Esophagus muscularis mucosa (tissue), 4 donors: ENCODE data around the gene MICU1. TPM values are rescaled to one million over a fixed set of nuclear protein-coding genes. Genes with fewer than 3 reads are reported as not detected.

Source experiments
- DNase-seq: peaks from one replicate; pipeline ENCODE4 v3.0.0-alpha.2; 2017; ENCODE audit errors: extremely low spot score
- H3K27ac ChIP-seq, 4 donors: fragments of 200-600 bp; sonication (generic); replicated peaks in 1 of 4; 1 replicate in 3 of 4; 2 replicates in 1 of 4; pipeline ENCODE4 v1.5.1; 2016 to 2019; ENCODE audit warnings: mild to moderate bottlenecking in 1 of 4
- H3K27me3 ChIP-seq, 4 donors: fragments of 200-600 bp; sonication (generic); one replicate each; pipeline versions ENCODE4 v1.5.1 to v1.6.0; 2016 to 2019
- H3K36me3 ChIP-seq, 4 donors: fragments of 200-600 bp; sonication (generic); one replicate each; pipeline ENCODE4 v1.5.1; 2016 to 2019
- H3K4me1 ChIP-seq, 4 donors: fragments of 200-600 bp; sonication (generic); one replicate each; pipeline ENCODE4 v1.5.1; 2016 to 2019
- H3K4me3 ChIP-seq, 4 donors: fragments of 200-600 bp; sonication (generic); 1 replicate in 2 of 4; 2 replicates in 2 of 4; pipeline ENCODE4 v1.5.1; 2016 to 2019; ENCODE audit warnings: mild to moderate bottlenecking in 4 of 4, moderate library complexity in 1 of 4
- H3K9me3 ChIP-seq, 4 donors: fragments of 200-600 bp; sonication (generic); 1 replicate in 3 of 4; 2 replicates in 1 of 4; pipeline ENCODE4 v1.5.1; 2016 to 2019
- EP300 ChIP-seq: sonication (generic); formaldehyde crosslinking; IDR thresholded peaks from one replicate; pipeline ENCODE4 v1.6.1; 2017; ENCODE audit warnings: antibody characterized with exemption
- POLR2A ChIP-seq: fragments of 450-650 bp; IDR thresholded peaks from one replicate; pipeline ENCODE4 v1.6.1; 2017; ENCODE audit warnings: antibody characterized with exemption, moderate library complexity, mild to moderate bottlenecking, low read depth
- POLR2AphosphoS5 ChIP-seq, 2 donors: sonication (generic); formaldehyde crosslinking; IDR thresholded peaks; one replicate each; pipeline ENCODE4 v1.6.1; 2017; ENCODE audit warnings: antibody characterized with exemption in 2 of 2
- WGBS: methylation state at CpG from one replicate; pipeline ENCODE4 v1.1.5; 2018; 5-methylcytosine and 5-hydroxymethylcytosine counted together
- intact Hi-C: fragments of 100-400 bp; cut with DNase I; formaldehyde crosslinking; loops from one replicate; pipeline ENCODE4 v1.15.1; 2023
- total RNA-seq, 4 donors: library from RNA; depleted of rRNA; stranded (reverse); fragments of >200 nt; gene quantifications; one replicate each; pipeline versions ENCODE4 v1.1.0 to v1.2.1, GENCODE V29; 2016
- TF ChIP-seq, protein P1 (sequence below), 3 experiments: fragments of 200-600 bp in 2 of 3; fragments of 450-650 bp in 1 of 3; sonication (generic) in 2 of 3; IDR thresholded peaks; one replicate each; pipeline ENCODE4 v1.5.1; 2017 to 2019; ENCODE audit warnings: antibody characterized with exemption in 3 of 3, mild to moderate bottlenecking in 2 of 3, moderate library complexity in 1 of 3

The MICU1 gene
- total RNA-seq, 4 donors from 2014 or later: 31.6 to 39.7 (median 35.0) TPM

GRCh38 chr10:72625276-72625607 is 637 bp downstream of the MICU1 start:
- no peaks in the 10 kb centered on the region for H3K36me3 ChIP-seq
- no peaks in the 10 kb centered on the region for H3K27me3 ChIP-seq
- peak overlapping the region; percentile 79 to 90 (median 83) for H3K4me3 ChIP-seq
- TF ChIP-seq POLR2A: no peak
- TF ChIP-seq EP300: no peak
- TF ChIP-seq, protein P1, sequence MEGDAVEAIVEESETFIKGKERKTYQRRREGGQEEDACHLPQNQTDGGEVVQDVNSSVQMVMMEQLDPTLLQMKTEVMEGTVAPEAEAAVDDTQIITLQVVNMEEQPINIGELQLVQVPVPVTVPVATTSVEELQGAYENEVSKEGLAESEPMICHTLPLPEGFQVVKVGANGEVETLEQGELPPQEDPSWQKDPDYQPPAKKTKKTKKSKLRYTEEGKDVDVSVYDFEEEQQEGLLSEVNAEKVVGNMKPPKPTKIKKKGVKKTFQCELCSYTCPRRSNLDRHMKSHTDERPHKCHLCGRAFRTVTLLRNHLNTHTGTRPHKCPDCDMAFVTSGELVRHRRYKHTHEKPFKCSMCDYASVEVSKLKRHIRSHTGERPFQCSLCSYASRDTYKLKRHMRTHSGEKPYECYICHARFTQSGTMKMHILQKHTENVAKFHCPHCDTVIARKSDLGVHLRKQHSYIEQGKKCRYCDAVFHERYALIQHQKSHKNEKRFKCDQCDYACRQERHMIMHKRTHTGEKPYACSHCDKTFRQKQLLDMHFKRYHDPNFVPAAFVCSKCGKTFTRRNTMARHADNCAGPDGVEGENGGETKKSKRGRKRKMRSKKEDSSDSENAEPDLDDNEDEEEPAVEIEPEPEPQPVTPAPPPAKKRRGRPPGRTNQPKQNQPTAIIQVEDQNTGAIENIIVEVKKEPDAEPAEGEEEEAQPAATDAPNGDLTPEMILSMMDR (IDR thresholded peaks at IDR 0.05): no peak
- TF ChIP-seq POLR2AphosphoS5 (IDR thresholded peaks at IDR 0.05): no peak
- intact Hi-C loops: loop anchor here (5.0 kb wide), 3 partner anchors 67 to 258 kb away; partner anchors contain the start of gene MCU
- H3K4me1 ChIP-seq: peaks cover 6 to 20% (median 19%) of the 10 kb centered on the region in 4 donors
- H3K9me3 ChIP-seq: no peaks in the 10 kb centered on the region
- peak overlapping the region; percentile 80 to 85 (median 84) for H3K27ac ChIP-seq
- DNase-seq: no peak
- WGBS: under 1% methylated on average over 10 of the region's 10 CpGs

DNA sequence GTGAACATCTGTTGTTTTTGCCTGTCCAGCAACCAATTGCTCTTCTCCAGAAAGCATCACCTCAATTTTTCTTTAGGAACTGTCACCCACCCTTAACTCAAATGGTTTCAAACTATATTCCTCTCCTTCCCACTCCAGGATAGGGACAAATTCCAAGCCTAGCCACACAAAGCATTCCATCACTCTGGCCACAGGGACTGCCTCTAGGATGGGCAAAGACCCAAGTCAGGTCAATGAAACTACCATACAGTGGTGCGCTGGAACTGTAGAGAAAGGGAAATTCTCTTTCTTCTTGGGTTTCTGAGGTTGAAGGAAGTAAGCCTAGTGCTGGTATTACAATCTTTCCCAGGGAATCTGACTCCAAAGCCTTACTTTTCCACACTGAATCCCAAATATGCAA is 3.6 kb downstream of the MICU1 start:
- TF ChIP-seq EP300: no peak
- TF ChIP-seq, protein P1 (IDR thresholded peaks at IDR 0.05): no peak
- TF ChIP-seq POLR2A: no peak
- no peak for TF ChIP-seq POLR2AphosphoS5 (IDR thresholded peaks at IDR 0.05)
- no peak for DNase-seq
- intact Hi-C loops: no loop called here
- no peak overlapping the region for H3K4me3 ChIP-seq
- no peaks in the 10 kb centered on the region for H3K27me3 ChIP-seq
- H3K36me3 ChIP-seq: no peaks in the 10 kb centered on the region
- H3K4me1 ChIP-seq: peaks cover 6 to 20% (median 19%) of the 10 kb centered on the region in 4 donors
- H3K27ac ChIP-seq: no peak overlapping the region
- 100% methylated on average over 1 of the region's 1 CpG for WGBS
- no peaks in the 10 kb centered on the region for H3K9me3 ChIP-seq

DNA sequence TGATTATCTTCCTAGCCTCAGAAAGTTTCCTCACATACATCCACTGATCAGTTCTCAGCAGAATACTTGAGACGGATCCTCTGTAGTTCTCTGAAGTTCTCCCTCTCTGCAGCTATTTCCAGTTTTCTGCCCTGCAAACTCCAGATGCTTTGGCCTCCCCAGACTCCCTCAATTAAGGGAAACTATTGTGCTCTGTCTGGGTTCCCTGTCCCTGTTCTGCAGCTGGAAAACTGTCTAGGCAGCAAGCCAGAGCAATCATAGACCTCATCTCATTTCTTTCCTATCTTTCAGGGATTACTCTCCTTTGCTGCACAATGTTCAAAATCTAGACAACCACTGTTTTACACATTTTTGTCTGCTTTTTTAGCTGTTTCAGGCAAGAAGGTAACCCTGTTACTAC is 9.2 kb downstream of the MICU1 start:
- Histone ChIP-seq H3K4me1 (peaks cover 5 to 16% (median 9%) of the 10 kb centered on the region in 4 donors), H3K27ac (no peak overlapping the region), H3K4me3 (no peak overlapping the region), H3K9me3 (no peaks in the 10 kb centered on the region), H3K36me3 (no peaks in the 10 kb centered on the region), H3K27me3 (no peaks in the 10 kb centered on the region)
- DNase-seq: no peak
- TF ChIP-seq, protein P1 (IDR thresholded peaks at IDR 0.05): no peak
- TF ChIP-seq EP300: no peak
- TF ChIP-seq POLR2A: no peak
- TF ChIP-seq POLR2AphosphoS5 (IDR thresholded peaks at IDR 0.05): no peak
- WGBS: 74% methylated on average over 1 of the region's 1 CpG
- intact Hi-C loops: no loop called here

DNA sequence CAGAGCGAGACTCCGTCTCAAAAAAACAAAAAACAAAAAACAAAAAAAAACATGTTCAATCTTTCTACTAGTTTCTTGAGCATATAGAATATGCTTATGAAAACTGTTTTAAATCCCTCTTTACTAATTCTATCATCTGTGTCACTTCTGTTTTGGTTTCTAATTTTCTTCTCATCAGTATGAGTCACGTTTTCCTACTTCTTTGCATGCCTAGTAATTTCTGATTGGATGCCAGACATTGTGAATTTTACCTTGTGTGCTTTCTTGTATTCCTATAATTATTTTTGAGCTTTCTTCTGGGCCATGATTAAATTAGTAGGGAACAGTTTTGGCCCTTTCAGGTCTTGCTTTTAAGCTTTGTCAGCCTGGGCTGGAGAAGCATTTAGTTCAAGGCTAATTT is 9.9 kb downstream of the MICU1 start:
- intact Hi-C loops: no loop called here
- Histone ChIP-seq H3K27me3 (no peaks in the 10 kb centered on the region), H3K4me1 (peaks cover 5 to 19% (median 12%) of the 10 kb centered on the region in 4 donors), H3K36me3 (no peaks in the 10 kb centered on the region), H3K9me3 (no peaks in the 10 kb centered on the region), H3K4me3 (no peak overlapping the region), H3K27ac (no peak overlapping the region)
- DNase-seq: no peak
- TF ChIP-seq POLR2A: no peak
- TF ChIP-seq POLR2AphosphoS5 (IDR thresholded peaks at IDR 0.05): no peak
- TF ChIP-seq, protein P1 (IDR thresholded peaks at IDR 0.05): no peak
- no peak for TF ChIP-seq EP300
- WGBS: 73% methylated on average over 3 of the region's 3 CpGs

DNA sequence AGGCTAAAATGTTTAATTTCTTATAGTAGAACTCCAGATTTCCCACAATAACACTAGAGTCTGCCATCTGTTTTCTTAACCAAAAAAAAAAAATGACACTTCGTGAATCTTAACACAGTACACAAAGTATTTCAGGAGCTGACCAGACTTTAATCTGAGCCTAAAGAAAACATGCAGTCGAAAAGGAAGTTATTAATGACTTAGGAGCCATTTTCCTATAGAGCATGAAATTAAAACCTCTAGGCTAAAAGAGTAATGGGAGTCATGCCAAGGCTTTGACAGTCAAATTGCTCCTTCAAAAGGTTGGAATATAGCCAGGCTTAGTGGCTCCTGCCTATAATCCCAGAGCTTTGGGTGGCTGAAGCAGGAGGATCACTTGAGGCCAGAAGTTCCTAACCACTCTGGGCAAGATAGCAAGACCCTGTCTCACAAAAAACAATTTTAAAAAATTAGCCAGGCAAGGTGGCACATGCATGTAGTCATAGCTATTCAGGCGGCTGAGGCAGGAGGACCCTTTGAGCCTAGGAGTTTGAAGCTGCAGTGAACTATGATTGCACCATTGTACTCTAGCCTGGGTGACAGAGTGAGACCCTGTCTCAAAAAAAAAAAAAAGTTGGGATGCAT is 13.6 kb downstream of the MICU1 start:
- H3K27ac ChIP-seq: no peak overlapping the region
- TF ChIP-seq POLR2A (no peak), POLR2AphosphoS5 (IDR thresholded peaks at IDR 0.05) (no peak), EP300 (no peak)
- TF ChIP-seq, protein P1 (IDR thresholded peaks at IDR 0.05): no peak
- H3K4me3 ChIP-seq: peak overlapping the region in 3 of 4 donors; percentile 18 to 37 (median 20)
- no peaks in the 10 kb centered on the region for H3K27me3 ChIP-seq
- peaks cover 5 to 24% (median 14%) of the 10 kb centered on the region in 4 donors for H3K4me1 ChIP-seq
- no peak for DNase-seq
- H3K36me3 ChIP-seq: no peaks in the 10 kb centered on the region
- WGBS: 66% methylated on average over 3 of the region's 3 CpGs
- intact Hi-C loops: no loop called here
- H3K9me3 ChIP-seq: no peaks in the 10 kb centered on the region
